ENCODE measurements around the gene CENPM. TPM values are rescaled to one million over a fixed set of nuclear protein-coding genes. Genes with fewer than 3 reads are reported as not detected.

The CENPM gene
- total RNA-seq, 1 experiment from 2014 or later = 62.4 TPM

- no peak for DNase-seq (ENCODE audit: low spot score)
Observed at GRCh38 chr22:41915035-41915785, 31.7 kb downstream of the CENPM start, which contains the start of gene SHISA8. TSS of gene SHISA8 (minus strand) at chr22:41915074. CDS start at chr22:41914667, 407 bp downstream.

GRCh38 chr22:41914611-41915034 lies 32.3 kb downstream of the CENPM start:
- DNase-seq (ENCODE audit: low spot score) = no peak

GRCh38 chr22:41913842-41914534 lies 33.0 kb downstream of the CENPM start:
- DNase-seq (ENCODE audit: low spot score) = no peak

- DNase-seq (ENCODE audit: low spot score) = no peak
Observed at GRCh38 chr22:41913040-41913719, 33.8 kb downstream of the CENPM start.

GRCh38 chr22:41912338-41913039 lies 34.5 kb downstream of the CENPM start:
- no peak for DNase-seq (ENCODE audit: low spot score)

- DNase-seq (ENCODE audit: low spot score) = no peak
Observed at GRCh38 chr22:41911001-41911611, 35.8 kb downstream of the CENPM start.

GRCh38 chr22:41910050-41911000 lies 36.6 kb downstream of the CENPM start:
- DNase-seq (ENCODE audit: low spot score) = no peak

- DNase-seq (ENCODE audit: low spot score) = no peak
Observed at GRCh38 chr22:41909310-41910049, 37.5 kb downstream of the CENPM start.

- no peak for DNase-seq (ENCODE audit: low spot score)
Observed at GRCh38 chr22:41908411-41909309, 38.3 kb downstream of the CENPM start.

- no peak for DNase-seq (ENCODE audit: low spot score)
Observed at GRCh38 chr22:41907436-41908401, 39.2 kb downstream of the CENPM start.

- DNase-seq (ENCODE audit: low spot score) = no peak
Observed at GRCh38 chr22:41906822-41907221, 40.1 kb downstream of the CENPM start.

GRCh38 chr22:41905411-41906202 lies 41.3 kb downstream of the CENPM start:
- no peak for DNase-seq (ENCODE audit: low spot score)

- no peak for DNase-seq (ENCODE audit: low spot score)
Observed at GRCh38 chr22:41904450-41905410, 42.2 kb downstream of the CENPM start.

- no peak for DNase-seq (ENCODE audit: low spot score)
Observed at GRCh38 chr22:41902932-41903421, 44.0 kb downstream of the CENPM start.

GRCh38 chr22:41902016-41902415 lies 44.9 kb downstream of the CENPM start:
- no peak for DNase-seq (ENCODE audit: low spot score)

All from H4 (cell line).